NCI-H1105 treated with DMSO at 0.1 percent for 48 hours (cell line): ENCODE measurements around the gene HINT3.
A peak's percentile ranks its signal among the peaks of the same experiment; 100 is the strongest.
"Not testable (repeated sequence)": the region's sequence is repeated elsewhere in the genome, so short reads cannot be mapped to it uniquely, and the experiment has no call there.

Experiments used
- DNase-seq: peaks from one replicate; lab custom pipeline; 2025; lab: John Stamatoyannopoulos, UW

Gene HINT3

DNA sequence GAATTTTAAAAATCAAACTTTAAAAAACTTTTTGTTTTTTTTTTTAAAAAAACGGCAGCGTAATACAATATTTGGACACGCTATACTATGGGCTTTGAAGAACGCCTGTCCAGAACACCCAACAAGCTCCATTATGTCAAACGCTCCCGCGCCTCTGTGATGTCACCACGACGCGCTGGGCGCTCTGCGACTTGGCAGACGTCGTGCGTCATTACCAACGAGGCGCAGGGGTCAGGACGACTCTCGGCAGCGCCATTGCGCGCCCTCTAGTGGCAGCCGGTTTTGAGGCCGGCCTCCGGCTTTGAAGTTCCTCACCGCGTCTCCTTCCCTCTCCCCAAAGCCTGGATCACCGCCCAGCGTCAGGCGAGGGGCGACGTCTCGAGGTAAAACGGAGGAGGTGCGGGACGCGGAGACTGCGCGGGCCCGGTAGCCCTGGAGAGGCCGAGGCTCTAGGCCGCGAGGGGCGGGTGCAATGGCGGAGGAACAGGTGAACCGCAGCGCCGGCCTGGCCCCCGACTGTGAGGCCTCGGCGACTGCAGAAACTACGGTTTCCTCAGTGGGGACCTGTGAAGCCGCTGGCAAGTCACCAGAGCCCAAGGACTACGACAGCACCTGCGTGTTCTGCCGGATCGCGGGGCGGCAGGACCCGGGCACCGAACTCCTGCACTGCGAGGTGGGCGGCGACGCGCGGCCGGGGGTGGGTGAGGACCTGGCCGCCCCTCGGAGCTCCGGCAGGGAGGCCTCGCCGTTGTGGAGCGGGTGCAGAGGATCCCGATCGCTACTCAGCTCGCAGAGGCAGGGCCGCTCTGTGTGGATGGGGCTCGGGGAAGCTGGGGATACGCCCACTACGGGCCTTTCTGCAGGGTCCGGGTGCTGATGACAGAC is at the start of gene HINT3:
TSS of gene HINT3 (plus strand) at position 265 of the 885 bp plus-strand sequence. CDS start at position 473, 208 bp downstream.
- DNase-seq = peak; percentile 96

DNA sequence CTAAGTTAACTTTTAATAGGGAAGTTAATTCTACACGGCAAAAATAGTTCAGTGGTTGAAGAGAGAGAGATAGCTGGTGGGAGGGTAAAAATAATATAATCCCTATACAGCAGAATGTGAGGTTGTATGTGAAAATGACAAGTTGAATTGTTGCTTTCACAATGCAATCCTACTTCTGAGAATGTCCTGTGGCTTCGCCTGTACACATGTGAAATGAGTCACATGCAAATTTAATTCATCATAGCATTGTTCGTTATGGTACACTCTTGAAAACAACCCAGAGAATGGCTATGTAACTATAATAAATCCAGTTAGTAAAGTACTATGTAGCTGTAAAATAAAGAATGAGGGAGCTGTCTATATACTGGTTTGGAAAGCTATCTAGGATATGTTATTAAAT is 46.0 kb upstream of the HINT3 start:
- no peak for DNase-seq

DNA sequence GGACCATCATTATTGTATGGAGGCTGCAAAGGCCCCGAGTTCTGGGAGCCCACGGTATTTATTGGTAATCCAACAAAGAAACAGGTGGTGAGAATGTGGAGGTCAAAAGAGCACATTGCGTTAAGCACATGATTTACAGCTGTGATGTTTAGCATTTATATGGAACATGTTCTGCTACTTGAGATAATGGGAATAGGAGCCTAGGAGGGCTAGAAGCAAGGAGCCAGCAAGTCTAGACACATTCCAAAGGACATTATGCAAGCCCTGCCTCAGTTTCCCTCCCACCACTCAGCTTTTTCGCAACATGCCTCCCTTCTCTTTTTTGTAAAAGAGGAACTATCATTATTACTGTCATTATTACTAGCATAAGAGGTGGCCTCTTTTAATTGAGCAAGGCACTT is 45.5 kb upstream of the HINT3 start:
- DNase-seq = not testable (repeated sequence)

DNA sequence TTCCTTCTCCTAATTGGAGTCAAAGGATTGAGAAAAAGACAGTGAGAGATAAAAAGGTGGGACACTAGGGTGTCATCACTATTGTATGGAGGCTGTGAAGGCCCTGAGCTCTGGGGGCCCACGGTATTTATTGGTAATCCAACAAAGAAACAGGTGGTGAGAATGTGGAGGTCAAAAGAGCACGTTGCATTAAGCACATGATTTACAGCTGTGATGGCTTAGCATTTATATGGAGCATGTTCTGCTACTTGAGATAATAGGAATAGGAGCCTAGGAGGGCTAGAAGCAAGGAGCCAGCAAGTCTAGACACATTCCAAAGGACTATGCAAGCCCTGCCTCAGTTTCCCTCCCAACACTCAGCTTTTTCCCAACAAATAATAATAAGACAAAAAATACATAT is 44.1 kb upstream of the HINT3 start:
- not testable (repeated sequence) for DNase-seq

DNA sequence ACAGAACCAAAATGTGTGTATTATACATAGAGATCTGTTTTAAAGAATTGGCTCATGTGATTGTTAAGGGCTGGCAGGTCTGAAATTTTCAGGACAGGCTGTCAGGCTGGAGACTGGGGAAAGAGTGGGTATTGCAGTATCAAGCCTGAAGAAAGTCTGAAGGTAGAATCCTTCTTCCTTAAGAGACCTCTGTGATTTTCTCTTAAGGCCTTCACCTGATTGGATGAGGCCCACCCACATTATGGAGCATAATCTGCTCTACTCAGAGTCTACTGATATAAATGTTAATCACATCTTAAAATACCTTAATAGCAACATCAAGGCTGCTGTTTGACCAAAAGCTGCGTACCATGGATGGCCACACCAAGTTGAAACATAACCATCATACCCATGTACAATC is 43.4 kb upstream of the HINT3 start:
- no peak for DNase-seq

DNA sequence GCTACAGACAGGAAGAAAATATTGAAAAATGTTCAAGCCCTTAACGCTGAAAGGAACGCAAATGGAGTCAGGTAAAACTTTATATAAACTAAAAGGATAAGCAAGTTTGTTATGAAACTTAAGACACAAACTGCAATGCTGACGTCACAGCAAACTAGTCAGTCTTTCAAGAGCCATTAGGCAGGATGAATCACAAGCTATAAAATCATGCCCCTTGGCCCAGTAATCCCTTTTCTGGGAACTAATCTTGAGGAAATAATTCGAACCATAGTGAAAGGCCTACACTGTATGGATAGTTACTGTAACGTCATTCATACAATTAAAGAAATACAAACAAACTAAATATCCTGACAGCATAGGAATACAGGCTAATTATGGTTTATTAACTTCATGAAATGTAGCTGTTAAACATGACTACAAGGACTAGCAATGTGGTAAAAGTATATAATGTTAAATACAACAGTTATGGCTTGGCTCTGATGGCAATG is 42.7 kb upstream of the HINT3 start:
- DNase-seq = no peak

DNA sequence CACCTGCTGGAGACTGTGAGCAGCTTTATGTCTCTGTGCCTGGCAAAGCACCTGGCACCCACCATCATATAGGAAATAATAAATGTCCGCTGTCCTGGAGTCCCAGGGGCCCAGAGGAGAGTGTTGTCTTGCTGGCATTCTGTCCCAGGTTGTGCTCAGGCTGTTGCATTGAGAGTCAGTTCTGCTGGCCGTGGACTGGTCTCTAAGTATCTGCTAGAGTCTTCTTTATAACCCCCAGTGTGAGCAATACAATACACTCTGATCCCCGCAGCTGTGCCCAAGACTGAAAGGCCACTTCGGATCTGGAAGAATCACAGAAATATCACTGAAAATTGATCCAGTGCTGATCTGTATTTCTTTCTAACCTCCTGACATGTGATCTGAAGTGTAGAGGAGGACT is 38.3 kb upstream of the HINT3 start:
- no peak for DNase-seq

DNA sequence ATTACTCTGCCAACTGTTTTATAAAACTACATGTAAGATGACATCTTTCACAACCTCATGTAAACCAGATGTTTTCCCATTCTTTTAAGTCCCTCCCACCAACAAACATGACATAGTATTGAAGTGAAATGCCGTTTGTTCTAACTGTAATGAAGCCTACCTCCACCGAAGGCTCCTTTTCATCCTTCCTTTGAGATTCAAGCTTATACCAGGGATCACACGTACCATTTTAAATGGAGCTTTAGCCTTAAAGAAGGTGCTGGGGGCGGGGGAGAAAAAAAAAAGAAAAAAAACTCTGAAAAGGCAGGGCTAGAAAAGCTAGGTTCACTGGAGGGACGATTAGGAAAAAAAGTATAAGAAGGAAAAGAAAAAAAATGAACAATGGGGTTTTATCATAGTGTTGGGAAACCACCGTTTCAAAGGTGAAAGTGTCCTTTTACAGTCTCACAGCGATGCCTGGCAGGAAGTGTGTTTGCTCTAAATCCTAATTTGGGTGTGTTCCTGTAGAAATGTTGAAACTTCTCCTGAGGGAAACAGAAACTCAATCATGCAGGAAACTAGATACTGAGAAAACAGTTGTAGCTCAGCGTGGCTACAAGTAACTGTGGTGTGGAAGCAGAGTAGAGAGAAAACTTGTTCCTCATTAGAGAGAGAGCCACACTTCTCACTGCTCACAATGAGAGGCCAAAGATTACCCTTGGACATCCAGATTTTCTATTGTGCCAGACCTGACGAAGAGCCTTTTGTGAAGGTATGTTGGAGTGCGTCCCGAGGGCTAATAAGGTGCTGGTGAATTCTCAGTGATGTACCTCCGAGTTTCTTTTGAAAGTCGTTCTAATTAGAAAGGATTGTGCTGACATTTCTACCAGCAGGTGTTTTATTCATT is 37.6 kb upstream of the HINT3 start:
- no peak for DNase-seq

DNA sequence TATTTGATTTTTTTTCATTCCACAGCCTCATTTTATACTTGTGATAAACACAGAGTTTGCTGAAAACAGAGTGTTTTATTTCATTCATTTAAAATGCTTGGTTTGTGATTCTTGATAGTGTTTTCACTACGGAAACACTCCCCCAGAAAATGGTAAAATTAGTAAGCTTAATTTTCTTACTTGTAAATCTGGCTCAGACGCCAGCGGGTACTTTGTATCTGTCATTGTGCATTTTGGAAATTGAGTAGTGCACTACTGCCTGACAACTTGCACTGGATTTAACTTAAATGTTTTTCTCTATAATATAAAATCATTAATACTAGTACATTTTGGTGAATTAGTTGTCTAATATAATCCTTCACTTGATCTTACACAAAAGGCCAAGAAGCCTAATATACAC is 37.0 kb upstream of the HINT3 start:
- no peak for DNase-seq

DNA sequence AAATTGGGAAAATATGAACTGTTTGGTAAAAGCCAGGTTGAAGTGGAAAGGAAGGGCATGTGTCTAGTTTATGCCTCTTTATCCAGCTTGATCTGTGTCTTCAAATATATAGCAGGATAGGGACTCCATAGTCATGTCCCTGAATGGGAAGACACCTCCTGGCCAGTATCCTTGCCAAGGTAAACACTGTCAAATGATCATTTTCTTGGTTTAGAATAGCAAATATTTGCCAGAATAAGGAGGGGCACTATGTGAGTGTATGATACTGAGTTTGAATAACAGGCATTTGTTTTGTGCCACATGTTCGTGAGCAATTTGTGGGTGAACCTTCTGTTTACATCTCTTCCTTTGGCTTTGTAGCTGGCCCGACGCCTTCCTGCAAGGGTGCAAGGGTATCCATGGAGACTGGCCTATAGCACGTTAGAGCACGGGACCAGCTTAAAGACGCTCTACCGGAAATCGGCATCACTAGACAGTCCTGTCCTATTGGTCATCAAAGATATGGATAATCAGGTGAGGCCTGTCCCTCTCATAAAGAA is 34.2 kb upstream of the HINT3 start:
- DNase-seq = no peak

DNA sequence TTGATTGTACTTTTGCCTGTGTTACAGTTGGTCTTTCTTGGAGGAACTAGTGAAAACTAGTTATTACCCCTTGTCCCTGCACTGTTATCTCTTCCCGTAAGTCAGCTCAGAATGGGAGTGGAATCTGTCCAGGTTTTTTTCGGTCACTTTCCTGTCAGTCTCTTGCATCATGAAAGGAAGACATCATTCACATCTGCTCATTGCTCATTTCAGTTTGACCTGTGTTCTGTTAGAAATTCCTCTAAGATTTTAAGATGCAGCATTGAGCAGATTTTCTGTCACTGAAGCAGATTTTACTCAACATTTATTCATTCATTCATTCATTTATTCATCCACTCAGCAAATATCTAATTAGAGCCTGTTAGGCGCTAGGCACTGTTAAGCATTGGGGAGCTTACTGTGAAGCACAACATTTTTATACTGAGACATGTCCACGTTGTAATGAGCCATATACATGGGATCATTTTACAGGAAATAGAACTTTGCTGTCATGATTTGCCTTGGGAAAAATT is 33.1 kb upstream of the HINT3 start:
- no peak for DNase-seq

DNA sequence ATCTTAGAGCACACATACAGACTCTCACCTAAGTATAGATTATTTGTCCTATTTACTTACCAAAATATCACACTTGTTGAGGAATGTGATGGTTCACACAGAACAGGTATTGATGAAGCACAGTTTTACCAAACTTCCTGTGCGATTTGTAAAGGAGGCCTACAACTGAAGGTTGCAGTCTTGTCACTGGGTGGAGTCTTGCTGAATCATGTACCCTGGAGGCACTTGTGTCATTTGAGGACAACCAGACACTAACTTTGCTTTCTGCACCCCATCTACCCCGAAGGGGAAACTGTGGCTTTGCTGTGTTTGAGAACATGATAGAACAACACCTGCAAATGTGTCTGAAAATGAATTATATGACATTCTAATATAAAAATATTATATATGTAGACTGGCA is 32.4 kb upstream of the HINT3 start:
- no peak for DNase-seq

DNA sequence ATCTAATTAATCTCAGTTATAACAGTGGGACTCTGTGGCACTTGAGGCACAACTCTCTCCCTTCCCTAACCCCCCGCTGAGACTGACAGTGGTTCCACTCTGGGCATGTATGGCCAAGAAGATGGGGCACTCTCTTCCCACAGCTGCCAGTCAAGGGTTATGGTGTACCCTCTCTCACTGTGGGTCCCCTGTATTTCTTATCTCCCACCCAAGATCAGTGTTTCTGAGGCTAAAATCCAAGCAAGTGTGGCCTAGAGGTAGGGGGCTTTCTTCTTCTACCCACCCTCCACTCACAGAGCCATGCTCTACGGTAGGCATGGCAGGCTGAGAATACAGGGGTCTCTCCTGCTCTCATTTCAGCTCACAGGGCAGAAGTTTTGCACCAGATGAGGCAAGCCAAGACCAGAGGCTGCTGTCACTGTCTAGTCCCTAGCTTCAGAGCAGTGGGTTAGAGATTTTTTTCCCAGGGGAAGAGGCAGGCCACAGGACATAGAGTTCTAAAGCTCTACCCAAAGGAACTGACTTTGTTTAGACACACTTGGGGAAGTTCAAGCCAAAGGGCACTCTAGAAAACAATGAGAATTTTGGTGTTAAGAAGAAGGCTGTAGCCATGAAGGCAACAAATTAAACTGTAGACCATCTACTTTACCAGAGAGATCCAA is 31.7 kb upstream of the HINT3 start:
- DNase-seq = no peak

DNA sequence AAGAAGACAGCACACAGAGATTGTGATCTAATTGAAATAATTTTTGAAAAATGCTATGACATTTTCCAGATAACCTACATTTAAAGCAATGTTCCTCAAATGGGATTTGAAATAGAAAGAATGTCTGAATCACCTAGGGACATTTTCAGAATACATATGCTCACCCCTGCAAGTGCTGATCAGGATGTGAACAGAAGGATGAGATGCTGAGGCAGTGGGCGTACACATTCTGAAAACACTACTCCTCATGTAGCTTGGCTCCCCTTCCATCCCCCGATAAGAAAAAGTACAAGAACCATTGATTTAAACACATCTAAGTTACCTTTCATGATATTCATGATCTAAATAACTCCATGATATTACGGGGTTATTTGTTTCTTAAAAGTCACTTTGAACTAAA is 29.9 kb upstream of the HINT3 start:
- no peak for DNase-seq

DNA sequence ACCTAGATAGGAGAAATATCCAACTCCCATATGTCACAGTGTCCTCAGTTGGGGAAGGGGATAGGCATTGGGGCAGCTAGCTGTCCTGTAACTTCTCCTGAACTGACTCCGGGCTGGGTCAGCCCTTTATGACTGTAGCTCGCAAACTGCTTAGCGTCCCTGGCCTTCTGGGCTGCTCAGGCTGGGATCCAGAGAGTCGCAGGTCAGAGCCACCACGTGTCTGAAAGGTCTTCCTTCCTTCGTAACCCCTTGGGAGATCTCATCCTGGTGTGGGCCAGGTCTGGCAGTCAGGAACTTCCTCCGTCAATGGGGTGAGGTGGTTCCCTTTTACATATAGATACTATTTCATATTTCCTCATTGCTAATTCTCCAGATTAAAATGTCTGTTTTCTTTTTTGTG is 28.8 kb upstream of the HINT3 start:
- DNase-seq = no peak

DNA sequence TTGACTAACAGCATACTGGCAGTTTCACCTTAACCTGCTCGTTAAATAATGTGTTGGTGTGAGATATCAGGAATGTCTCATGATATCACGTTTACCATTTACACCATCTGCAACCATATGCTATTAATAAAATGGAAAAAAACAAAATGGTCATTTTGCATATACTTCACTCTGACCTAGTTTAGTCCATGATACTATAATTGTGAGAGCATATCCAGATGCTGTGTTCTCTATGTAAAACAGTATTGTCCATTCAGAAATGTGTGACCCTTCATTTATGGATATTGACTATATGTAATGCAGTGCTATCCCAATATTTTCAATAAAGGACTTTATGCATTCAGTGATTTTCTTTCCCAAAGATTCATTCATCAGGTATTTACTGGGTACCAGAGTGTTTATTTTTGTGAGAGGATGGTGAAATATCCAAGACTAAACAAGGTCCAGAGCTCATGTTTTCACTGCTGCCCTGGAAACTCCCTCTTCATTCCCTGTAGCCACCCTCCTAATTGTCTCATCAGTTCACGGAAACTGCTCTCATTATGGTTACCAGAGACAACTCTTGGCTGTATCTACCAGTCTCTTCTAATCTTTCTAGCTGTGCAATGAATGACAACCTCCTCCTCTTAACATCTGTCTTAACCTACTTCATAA is 25.7 kb upstream of the HINT3 start:
- DNase-seq = no peak

DNA sequence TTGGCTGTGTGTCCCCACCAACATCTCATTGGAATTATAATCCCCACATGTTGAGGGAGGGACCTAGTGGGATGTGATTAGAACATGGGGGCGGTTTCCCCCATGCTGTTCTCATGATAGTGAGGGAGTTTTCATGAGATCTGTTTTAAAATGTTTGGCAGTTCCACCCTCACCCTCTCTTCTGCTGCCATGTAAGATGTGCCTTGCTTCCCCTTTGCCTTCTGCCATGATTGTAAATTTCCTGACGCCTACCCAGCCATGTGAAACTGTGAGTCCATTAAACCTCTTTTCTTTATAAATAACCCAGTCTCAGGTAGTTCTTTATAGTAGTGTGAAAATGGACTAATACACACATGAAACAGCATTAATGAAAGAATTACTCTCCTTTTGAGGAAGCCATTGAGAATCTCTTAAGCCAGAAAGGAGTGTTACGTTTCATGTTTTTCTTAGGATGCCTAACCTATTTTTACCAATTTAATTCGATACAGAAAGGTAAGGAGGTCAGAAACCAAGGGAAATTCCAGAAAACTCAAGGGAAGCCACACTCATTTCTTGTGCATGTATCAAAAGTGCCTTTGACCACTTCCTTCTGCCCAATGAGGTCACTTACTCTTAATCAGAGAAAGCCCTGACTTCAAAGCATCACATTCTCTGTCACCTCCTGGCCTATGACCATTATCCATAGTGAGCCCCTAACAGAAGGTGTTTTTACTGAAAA is 24.7 kb upstream of the HINT3 start:
- no peak for DNase-seq

DNA sequence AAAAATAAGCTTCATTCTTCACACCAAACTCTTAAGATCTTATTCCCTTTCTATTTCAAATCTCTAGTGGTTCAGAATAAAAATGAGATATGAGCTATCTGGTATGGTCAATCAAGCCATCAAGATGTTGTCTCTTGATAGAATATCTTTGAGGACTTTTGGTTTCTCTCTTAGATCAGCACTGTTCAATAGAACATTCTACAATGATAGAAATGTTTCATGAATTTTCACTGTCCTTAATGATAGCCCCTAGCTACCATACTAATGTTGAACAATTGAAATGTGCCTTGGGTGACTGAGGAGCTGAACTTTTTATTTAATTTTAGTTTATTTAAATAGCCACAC is 24.1 kb upstream of the HINT3 start:
- no peak for DNase-seq

DNA sequence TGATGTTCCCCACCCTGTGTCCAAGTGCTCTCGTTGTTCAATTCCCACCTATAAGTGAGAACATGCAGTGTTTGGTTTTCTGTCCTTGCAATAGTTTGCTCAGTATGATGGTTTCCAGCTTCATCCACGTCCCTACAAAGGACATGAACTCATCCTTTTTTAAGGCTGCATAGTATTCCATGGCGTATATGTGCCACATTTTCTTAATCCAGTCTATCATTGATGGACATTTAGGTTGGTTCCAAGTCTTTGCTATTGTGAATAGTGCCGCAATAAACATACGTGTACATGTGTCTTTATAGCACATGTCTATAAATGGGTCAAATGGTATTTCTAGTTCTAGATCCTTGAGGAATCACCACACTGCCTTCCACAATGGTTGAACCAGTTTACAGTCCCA is 21.1 kb upstream of the HINT3 start:
- DNase-seq = not testable (repeated sequence)

DNA sequence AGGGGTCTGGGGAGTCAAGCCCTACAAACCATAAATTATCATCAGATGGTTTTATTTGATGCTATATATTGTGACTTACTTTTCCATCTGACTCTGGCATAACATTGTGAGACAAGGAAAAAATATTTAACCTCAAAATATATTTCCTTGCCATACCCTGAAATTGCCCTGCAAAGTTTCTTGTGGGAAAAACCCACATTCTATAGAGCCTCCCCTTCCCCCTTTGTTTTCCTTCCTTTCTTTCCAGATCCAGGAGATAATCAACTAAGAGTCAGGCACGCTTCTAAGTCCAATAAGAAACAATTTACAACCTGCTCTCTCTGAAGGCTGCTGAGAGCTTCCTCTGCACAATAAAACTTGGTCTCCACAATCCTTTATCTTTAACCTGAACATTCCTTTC is 17.5 kb upstream of the HINT3 start:
- no peak for DNase-seq

DNA sequence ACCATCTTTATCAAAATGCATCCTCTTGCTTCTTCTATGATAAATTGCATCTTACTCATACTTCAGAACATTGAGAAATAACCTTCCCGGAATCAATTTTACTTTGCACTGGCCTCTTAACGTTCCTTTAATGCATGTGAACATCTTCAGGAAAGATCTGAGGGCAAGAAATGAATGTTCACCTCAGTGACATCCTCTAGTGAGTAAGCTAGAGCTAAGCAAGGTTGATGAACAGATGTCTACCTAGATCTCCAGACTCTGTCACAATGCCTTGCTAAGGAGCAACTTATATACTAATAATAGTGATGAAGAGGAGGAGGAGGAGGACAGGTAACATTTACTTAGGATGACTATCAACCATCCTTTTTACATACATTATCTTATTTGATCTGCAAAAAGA is 16.8 kb upstream of the HINT3 start:
- no peak for DNase-seq
